Stimulated activated effector memory CD8-positive, alpha-beta T cell treated with anti-CD3 and anti-CD28 coated beads, Interleukin-12 subunit alpha, Interleukin-12 subunit beta, amount 100 ng/mL, for 72 hours (primary cell): Measurements from ENCODE around the gene KPNA1.

Experiments used
- ATAC-seq: fragments of 150-1000 bp; cut with Tn5 transposase; 2 replicates; pipeline ENCODE4 v1.10.0; 2021
- DNase-seq, 2 donors: peaks; one replicate each; pipeline ENCODE4 v3.0.0; 2021 to 2022; ENCODE audit warnings: low spot score in 2 of 2
- H3K27ac Mint-ChIP-seq: one replicate; pipeline ENCODE4 v1.8.0; 2022; ENCODE audit warnings: mild to moderate bottlenecking, mixed read lengths
- H3K36me3 Mint-ChIP-seq: one replicate; pipeline ENCODE4 v1.8.0; 2022; ENCODE audit warnings: mild to moderate bottlenecking, mixed read lengths
- H3K4me1 Mint-ChIP-seq: one replicate; pipeline ENCODE4 v1.8.0; 2022; ENCODE audit warnings: mixed read lengths
- H3K4me3 Mint-ChIP-seq: one replicate; pipeline ENCODE4 v1.8.0; 2022; ENCODE audit warnings: mild to moderate bottlenecking, mixed read lengths
- H3K9me3 Mint-ChIP-seq: one replicate; pipeline ENCODE4 v1.8.0; 2022; ENCODE audit warnings: mixed read lengths

Gene KPNA1

DNA sequence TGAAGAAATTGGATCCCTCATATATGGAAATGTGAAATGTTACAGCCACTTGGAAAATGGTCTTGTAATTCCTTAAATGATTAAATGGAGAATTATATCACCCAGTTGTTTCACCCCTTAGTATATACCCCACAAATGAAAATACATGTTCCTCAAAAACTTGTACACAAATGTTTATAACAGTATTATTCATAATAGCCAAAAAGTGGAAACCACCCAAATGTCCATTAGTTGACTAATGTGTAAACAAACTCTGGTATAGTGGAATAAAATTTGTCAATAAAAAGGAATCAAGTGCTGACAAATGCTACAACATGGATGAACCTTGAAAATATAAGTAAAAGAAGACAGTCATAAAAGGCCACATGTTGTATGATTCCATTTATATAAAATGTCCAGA lies 118.2 kb downstream of the KPNA1 start:
- no peak overlapping the region for H3K27ac Mint-ChIP-seq
- DNase-seq (no peak), ATAC-seq (no peak)
- no peak overlapping the region for H3K4me3 Mint-ChIP-seq
- no peaks in the 10 kb centered on the region for H3K9me3 Mint-ChIP-seq
- H3K36me3 Mint-ChIP-seq: peaks cover 76% of the 10 kb centered on the region
- peaks cover 25% of the 10 kb centered on the region for H3K4me1 Mint-ChIP-seq

DNA sequence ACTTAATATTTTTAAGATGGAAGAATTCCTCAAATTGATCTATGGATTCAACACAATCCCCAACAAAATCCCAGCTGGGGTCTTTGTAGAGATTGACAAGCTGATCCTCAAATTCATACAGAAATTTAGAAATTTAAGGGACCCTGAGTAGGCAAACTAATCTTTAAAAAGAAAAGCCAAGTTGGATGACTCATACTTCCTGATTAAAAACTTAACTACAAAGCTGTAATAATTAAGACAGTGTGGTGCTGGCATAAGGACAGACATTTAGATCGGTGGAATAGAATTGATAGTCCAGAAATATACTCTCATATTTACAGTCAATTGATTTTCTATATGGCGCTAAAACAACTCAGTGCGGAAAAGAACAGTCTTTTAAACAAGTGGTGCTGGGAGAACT lies 119.2 kb downstream of the KPNA1 start:
- ATAC-seq (peak; percentile 46), DNase-seq (no peak)
- Mint-ChIP-seq H3K4me1 (peaks cover 19% of the 10 kb centered on the region), H3K36me3 (peaks cover 71% of the 10 kb centered on the region), H3K9me3 (no peaks in the 10 kb centered on the region), H3K27ac (no peak overlapping the region), H3K4me3 (no peak overlapping the region)

DNA sequence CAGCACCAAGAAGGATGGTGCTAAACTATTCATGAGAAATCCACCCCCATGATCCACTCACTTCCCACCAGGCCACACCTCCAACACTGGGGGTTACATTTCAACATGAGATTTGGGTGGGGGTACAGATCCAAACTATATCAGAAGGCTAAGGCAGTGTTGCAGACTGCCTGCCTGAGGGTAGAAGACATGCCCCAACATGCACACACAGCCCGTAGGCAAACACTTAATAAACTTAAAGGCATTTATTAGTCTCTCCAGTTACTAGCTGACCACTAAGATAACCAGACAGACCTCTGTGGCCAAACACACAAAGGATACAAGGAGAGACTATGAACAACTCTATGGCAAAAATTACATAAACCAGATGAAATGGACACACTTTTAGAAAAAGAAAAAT lies 120.6 kb downstream of the KPNA1 start:
- H3K4me3 Mint-ChIP-seq: no peak overlapping the region
- DNase-seq (no peak), ATAC-seq (no peak)
- peaks cover 19% of the 10 kb centered on the region for H3K4me1 Mint-ChIP-seq
- peaks cover 72% of the 10 kb centered on the region for H3K36me3 Mint-ChIP-seq
- H3K9me3 Mint-ChIP-seq: no peaks in the 10 kb centered on the region
- H3K27ac Mint-ChIP-seq: no peak overlapping the region

DNA sequence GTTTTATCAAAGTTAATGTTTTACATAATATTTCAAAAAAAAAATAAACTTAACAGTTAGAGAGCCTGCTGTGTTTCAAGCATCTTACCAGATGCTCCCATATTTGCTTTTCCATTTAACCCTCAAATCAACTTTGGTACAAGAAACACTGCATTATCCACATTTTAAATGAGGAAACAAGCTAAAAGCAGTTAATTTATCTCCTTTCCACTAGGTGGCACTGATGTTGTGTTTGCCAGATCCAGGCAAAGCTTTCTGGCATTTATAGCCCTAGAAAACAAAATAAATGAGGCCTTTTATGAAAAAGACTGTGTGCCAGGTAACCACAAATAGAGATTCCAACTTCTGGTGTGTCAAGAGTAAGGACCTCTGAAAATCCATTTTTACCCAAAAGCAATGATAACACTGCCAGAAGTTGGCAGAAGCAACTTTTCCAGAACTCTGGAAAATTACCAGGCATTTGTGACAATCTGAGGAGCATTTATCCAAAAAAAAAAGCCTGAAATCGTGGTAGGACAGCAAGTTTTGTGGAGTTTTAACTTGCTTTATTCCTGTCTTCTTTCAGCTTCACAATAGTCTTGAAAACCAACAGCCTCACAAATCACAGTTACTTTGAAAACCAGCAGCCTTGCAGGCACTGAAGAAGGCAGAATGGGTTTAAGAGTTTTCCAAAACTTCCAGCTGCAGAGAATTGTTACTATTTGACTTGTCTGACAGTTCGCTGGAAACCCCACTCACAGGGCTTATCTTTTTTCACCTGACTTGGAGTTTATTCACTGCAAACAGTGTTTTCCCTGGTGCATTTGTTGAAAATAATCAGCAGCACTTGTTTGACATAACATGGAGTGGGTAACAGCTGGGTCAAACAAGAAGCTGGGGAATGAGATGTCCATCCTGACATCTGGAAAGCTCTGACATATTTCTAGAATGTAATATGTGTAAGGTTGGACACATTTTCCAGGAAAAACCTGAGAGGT lies 121.6 kb downstream of the KPNA1 start:
- no peak for DNase-seq
- Mint-ChIP-seq H3K9me3 (no peaks in the 10 kb centered on the region), H3K27ac (no peak overlapping the region)

DNA sequence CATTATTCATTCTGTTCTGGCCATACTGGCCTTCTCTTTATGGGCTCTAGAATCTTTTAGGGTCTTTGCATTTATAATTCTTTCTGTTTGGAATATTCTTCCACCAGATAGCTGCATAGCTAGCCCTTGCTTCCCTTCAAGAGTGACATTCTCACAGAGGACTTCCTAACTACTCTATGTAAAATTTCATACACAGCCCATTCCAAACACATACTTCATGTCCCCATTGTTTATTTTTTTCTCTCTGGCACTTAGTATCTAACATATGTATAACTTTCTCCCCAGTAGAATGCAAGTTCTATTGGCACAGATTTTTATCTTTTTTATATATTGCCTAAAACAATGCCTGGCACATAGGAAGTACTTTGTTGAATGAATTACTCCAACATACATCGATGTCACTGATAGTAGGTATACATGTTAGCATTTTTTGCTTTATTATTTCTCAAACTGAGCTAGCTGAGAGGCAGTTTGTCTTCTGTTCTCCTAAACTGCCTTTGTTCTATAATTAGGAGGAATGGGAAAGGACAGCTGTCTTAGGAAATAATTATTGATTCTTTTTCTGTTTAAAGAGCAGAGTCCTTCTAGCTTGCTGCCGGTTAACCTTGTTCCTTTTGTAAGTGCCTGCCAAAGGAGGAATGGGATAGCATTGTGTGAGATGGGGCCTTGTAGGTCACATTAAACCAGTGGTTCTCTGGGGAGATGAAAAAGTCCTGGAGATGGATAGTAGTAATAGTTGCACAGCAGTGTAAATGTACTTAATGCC lies 122.9 kb downstream of the KPNA1 start:
- no peak for DNase-seq
- Mint-ChIP-seq H3K27ac (no peak overlapping the region), H3K4me1 (peaks cover 32% of the 10 kb centered on the region), H3K36me3 (peaks cover 79% of the 10 kb centered on the region), H3K4me3 (no peak overlapping the region), H3K9me3 (no peaks in the 10 kb centered on the region)
- no peak for ATAC-seq

More for the DNA sequence above, 121.6 kb downstream of the KPNA1 start:
- peaks cover 24% of the 10 kb centered on the region for H3K4me1 Mint-ChIP-seq
- H3K36me3 Mint-ChIP-seq: peaks cover 76% of the 10 kb centered on the region
- no peak for ATAC-seq
- H3K4me3 Mint-ChIP-seq: no peak overlapping the region

DNA sequence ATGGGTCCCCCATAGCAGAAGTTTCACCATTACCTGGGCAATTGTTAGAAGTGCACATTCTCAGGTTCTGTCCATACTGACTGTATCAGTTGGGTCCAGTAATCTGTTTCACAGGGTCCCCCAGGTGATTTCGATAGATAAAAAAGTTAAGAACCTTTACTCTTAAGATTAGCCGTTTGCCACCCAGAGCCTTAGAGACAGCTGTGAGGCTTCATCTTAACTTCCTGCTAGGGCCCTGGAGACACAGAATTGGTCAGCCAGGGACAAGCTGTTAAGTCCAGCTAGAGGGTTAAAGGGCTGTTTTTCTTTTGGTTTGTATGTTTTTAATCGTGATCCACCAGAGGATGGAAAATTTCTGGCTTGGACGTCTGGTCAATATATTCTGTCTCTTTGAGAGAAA lies 124.1 kb downstream of the KPNA1 start:
- no peak overlapping the region for H3K4me3 Mint-ChIP-seq
- no peak overlapping the region for H3K27ac Mint-ChIP-seq
- no peak for ATAC-seq
- H3K9me3 Mint-ChIP-seq: no peaks in the 10 kb centered on the region
- peaks cover 43% of the 10 kb centered on the region for H3K4me1 Mint-ChIP-seq
- peaks cover 85% of the 10 kb centered on the region for H3K36me3 Mint-ChIP-seq
- DNase-seq: no peak

DNA sequence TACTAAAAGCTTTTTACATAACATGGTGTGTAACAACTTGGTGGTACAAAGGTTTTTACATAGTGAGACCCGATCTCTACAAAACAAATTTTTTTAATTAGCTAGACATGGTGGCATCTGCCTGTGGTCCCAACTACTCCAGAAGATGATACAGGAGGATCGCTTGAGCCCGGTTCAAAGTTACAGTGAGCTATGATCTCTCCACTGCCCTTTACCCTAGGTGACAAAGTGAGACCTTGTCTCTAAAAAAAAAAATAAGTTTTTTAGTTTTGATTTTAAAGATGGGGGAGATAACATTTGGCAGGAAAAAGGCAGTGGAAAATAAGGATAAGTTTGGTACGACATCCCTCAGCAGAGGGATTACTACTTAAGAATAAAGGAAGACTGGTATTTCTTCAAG lies 124.8 kb downstream of the KPNA1 start:
- ATAC-seq (no peak), DNase-seq (no peak)
- Mint-ChIP-seq H3K36me3 (peaks cover 84% of the 10 kb centered on the region), H3K4me1 (peaks cover 39% of the 10 kb centered on the region), H3K27ac (no peak overlapping the region), H3K9me3 (no peaks in the 10 kb centered on the region), H3K4me3 (no peak overlapping the region)

DNA sequence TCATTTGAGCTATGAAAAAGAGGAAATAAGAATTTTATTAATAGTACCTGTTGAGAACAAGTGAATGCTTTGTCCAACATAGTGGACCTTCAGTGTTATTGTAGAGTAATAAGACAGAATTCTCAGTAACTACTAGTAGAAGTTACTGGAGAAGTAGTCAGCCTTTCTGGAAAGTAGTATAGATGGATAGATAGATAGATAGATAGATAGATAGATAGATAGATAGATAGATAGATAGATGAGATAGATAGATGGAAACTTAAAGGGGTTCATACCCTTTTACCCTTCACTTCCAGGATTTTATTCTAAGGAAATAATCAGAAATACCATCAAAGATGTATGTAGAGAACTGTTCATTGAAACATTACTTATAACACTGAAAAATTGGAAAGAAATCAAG lies 125.5 kb downstream of the KPNA1 start:
- peaks cover 35% of the 10 kb centered on the region for H3K4me1 Mint-ChIP-seq
- DNase-seq (no peak), ATAC-seq (no peak)
- no peak overlapping the region for H3K27ac Mint-ChIP-seq
- peaks cover 84% of the 10 kb centered on the region for H3K36me3 Mint-ChIP-seq
- no peak overlapping the region for H3K4me3 Mint-ChIP-seq
- no peaks in the 10 kb centered on the region for H3K9me3 Mint-ChIP-seq

DNA sequence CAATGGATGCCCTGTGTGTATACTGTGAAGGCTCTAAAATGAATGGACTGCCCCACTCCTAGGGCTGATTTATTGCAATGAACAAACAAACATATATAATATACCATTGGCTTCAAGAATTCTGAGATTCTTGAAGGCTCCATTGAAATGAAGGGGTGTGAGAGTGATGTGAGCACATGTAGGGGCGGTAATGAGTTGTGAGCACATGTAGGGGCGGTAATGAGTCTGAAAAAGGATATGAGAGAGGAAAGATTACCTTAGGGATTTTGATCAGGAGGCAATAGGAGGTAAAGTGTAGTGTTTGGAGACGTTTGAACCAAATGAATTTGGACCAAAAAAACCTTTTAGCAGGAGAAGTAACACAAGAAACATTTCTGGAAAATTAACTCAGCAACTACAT lies 127.0 kb downstream of the KPNA1 start:
- ATAC-seq (no peak), DNase-seq (no peak)
- Mint-ChIP-seq H3K4me1 (peaks cover 42% of the 10 kb centered on the region), H3K9me3 (no peaks in the 10 kb centered on the region), H3K4me3 (no peak overlapping the region), H3K36me3 (peaks cover 84% of the 10 kb centered on the region), H3K27ac (peak overlapping the region; percentile 7)

DNA sequence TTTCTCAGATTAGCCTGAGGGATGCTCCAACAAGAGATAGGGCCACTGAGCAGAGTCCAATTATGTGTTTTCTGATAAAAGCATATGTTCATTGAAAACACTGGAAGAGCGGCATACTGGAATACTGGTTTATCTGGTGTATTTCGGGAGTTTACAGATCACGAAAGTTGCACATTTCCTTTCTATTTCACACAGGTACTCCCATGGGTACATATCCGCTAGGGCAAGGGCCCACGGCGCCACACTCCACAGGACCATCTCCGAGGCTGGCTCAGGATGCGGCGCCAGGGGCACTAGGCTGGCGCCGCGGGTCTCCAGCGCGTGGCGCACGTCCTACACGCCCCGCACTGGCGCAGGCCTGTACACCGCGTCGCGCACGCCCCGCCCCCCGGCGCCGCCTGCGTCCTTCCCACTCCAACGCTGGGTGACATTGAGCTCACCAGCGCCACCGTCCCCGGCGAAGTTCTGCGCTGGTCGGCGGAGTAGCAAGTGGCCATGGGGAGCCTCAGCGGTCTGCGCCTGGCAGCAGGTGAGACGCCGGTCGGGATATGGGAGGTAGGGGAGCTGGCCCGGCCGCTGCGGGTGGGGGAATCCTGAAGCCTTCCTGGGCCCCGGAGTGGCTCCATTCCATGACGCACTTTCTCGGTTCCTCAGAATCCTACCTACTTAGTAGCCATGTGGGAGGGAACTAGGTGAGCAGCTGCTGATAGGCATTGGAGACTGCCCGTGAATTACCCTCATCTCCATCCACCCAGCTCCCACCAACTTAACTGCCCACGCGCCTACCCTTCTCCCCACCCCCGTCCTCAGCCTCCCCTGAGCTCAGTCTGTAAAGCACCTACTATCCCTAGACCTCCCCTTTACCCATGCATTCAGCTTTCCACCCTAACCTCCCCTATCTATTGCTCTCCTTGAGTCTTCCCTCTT lies 130.7 kb downstream of the KPNA1 start, which contains the start of gene FAM162A:
FAM162A (plus strand) TSS at position 412 of the 927 bp plus-strand sequence; CDS start at position 496, 84 bp downstream.
- Mint-ChIP-seq H3K9me3 (no peaks in the 10 kb centered on the region), H3K36me3 (peaks cover 77% of the 10 kb centered on the region), H3K27ac (peak within 1 kb of the TSS; percentile 98), H3K4me3 (peak within 1 kb of the TSS; percentile 84), H3K4me1 (peaks cover 57% of the 10 kb centered on the region)
- ATAC-seq: peak; percentile 96
- peak; percentile 92 to 95 for DNase-seq

DNA sequence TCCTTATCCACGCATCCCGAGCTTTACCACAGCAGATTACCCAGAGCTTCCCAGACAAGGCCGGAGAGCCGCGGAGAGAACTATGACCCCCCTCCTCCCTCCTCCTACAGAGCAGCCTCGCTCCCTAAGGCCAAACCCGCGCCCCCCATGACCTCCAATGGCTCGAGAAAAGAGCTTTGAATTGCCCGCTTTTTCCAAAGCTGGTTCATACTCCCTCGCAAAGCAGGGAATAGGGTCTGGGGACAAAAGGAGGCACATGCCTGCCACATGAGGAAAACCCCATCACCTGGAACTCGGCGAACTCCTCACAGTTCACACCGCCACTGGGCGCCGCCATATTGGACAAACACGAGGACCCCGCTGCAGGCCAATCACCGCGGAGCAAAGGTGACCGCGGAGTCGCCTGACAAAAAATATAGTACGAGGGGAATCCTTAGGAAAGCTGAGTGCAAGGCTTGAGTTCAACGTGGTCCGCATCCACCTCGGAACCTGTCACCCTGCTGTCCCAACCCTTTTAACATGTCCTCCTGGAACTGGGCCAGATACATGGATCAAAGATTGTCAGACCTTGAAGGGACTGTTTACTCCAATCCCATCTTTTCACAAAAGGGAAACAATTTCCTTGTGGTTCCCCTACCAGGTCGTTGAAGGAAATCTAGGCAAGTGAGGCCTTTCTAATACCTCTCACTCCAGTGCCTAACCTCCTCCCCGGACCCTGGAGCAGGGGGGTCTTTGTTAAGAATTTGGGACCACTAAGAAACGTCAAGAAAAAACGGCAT lies 131.7 kb downstream of the KPNA1 start, which contains the start of gene MIX23:
MIX23 (minus strand) TSS at position 344 of the 779 bp plus-strand sequence; CDS start at position 337, 7 bp downstream.
- Mint-ChIP-seq H3K36me3 (peaks cover 74% of the 10 kb centered on the region), H3K4me3 (peak within 1 kb of the TSS; percentile 84), H3K27ac (peak within 1 kb of the TSS; percentile 98), H3K4me1 (peaks cover 51% of the 10 kb centered on the region), H3K9me3 (no peaks in the 10 kb centered on the region)
- peak; percentile 69 to 90 for DNase-seq
- peak; percentile 67 for ATAC-seq

DNA sequence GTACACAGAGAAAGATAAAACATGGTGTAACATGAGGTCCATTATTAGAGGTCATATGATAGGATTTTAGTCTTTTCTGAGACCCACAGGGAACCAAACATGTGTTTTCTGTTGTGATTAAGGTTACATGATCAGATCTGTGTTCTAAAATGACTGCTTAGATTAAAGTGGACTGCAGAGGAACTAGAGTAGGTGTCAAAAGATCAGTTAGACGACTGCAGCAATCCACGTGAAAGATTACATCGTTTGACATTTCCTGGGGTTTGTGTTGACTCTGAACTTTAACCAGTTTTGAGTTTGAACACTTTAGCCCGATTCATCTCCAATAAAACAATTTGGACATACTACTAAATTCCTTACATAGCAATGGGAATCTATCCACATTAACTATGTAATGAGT lies 136.8 kb downstream of the KPNA1 start:
- Mint-ChIP-seq H3K4me3 (no peak overlapping the region), H3K36me3 (peaks cover 64% of the 10 kb centered on the region), H3K9me3 (no peaks in the 10 kb centered on the region), H3K4me1 (peaks cover 23% of the 10 kb centered on the region), H3K27ac (peak overlapping the region; percentile 54)
- DNase-seq: no peak
- no peak for ATAC-seq

DNA sequence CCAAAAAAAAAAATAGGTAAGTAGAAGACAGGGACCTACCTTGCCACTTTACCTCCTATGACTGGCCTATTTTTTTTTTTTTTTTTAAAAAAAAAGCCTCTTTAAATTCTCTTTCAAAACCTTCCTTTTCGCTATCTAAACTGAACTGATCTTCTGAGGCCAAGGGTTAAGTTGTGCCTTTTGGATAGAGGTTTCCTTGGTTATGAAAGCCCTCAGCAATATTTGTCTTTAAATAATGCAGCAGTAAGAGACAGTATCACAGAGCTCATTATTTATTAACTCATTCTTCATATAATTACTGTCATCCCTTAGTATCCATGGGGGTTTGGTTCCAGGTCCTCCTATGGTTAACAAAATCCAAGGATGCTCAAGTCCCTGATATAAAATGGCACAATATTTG lies 140.7 kb downstream of the KPNA1 start:
- no peak overlapping the region for H3K27ac Mint-ChIP-seq
- peaks cover 77% of the 10 kb centered on the region for H3K36me3 Mint-ChIP-seq

More for the DNA sequence above, 140.7 kb downstream of the KPNA1 start:
- DNase-seq: no peak
- no peak for ATAC-seq
- Mint-ChIP-seq H3K9me3 (no peaks in the 10 kb centered on the region), H3K4me1 (peaks cover 5% of the 10 kb centered on the region), H3K4me3 (no peak overlapping the region)
